ENCODE measurements around the gene TBC1D21.

TBC1D21 gene

DNA sequence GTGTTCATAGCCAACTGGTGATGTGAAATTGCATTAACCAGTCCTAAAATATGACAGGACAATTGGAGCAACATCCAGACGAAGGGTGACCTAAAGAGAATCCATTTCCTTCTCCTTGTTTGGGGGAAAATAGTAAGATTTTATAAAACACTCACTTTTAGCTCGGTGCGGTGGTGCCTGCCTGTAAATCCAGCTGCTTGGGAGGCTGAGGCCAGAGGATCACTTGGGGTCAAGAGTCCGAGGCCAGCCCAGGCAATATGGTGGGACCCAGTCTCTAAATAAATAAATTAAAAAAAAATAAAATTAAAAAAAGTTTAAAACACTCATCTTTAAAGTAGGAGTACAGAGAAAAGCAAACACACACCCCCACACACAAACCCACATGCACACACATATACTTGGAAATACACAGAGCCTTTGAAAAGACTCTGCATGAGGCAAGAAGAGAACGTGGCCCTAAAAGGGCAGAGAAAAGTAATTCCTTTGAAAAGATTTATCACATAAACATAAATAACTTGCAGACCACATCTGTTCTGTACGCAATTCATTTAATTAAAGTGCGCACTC lies 38.7 kb downstream of the TBC1D21 start:
- Histone ChIP-seq H3K27me3 (ENCODE audit: insufficient read depth, low read length) (peaks cover 5% of the 10 kb centered on the region), H3K9me3 (ENCODE audit: low read length) (no peaks in the 10 kb centered on the region), H2AFZ (ENCODE audit: low read depth, low read length) (no peak overlapping the region), H3K4me3 (ENCODE audit: low read length) (no peak overlapping the region), H3K4me1 (ENCODE audit: insufficient read depth, low read length) (peaks cover 9% of the 10 kb centered on the region), H3K36me3 (ENCODE audit: insufficient read depth, low read length) (no peaks in the 10 kb centered on the region)

DNA sequence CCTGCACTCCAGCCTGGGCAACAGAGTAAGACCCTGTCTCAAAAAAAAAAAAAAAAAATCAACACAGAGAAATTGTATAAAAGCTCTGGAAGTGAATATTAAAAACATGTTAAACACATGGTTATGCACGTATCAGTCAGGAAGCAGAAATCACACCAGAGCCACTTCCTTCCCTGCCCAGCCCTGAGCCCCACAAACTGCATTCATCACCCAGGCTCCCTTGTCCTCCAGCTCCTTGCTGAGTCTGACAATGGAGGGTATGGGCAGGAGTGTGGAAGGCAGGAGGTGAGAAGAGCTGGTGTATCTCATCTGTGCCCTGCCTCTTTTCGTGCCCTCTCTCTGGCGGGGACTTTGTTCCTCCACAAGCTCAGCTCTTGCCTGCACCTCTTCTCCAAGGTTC lies 40.8 kb downstream of the TBC1D21 start:
- peaks cover 6% of the 10 kb centered on the region for H3K9me3 ChIP-seq (ENCODE audit: low read length)
- H3K27me3 ChIP-seq (ENCODE audit: insufficient read depth, low read length), result peaks cover 5% of the 10 kb centered on the region
- H3K36me3 ChIP-seq (ENCODE audit: insufficient read depth, low read length), result no peaks in the 10 kb centered on the region
- H3K4me1 ChIP-seq (ENCODE audit: insufficient read depth, low read length), result peaks cover 9% of the 10 kb centered on the region
- no peak overlapping the region for H2AFZ ChIP-seq (ENCODE audit: low read depth, low read length)
- H3K4me3 ChIP-seq (ENCODE audit: low read length), result no peak overlapping the region

DNA sequence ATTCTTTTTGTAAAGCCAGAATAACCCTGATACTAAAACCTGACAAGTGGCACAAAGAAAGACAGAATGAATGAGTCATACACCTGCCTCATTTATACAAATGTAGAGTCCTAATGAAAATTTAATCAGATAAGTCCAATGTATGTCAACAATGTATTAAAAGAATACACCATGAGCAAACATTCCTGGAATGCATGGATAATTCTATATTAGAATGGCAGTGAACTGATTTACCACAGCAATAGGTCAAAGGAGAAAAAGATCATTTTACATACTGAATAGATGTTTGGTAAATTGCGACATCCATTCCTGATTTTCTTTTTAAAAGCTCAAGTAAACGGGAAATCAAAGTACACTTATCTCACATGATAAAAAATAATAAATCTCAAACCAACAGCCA lies 41.7 kb downstream of the TBC1D21 start:
- no peak overlapping the region for H2AFZ ChIP-seq (ENCODE audit: low read depth, low read length)
- H3K36me3 ChIP-seq (ENCODE audit: insufficient read depth, low read length), result no peaks in the 10 kb centered on the region
- H3K27me3 ChIP-seq (ENCODE audit: insufficient read depth, low read length), result peaks cover 5% of the 10 kb centered on the region
- peaks cover 9% of the 10 kb centered on the region for H3K9me3 ChIP-seq (ENCODE audit: low read length)
- peaks cover 9% of the 10 kb centered on the region for H3K4me1 ChIP-seq (ENCODE audit: insufficient read depth, low read length)
- no peak overlapping the region for H3K4me3 ChIP-seq (ENCODE audit: low read length)

DNA sequence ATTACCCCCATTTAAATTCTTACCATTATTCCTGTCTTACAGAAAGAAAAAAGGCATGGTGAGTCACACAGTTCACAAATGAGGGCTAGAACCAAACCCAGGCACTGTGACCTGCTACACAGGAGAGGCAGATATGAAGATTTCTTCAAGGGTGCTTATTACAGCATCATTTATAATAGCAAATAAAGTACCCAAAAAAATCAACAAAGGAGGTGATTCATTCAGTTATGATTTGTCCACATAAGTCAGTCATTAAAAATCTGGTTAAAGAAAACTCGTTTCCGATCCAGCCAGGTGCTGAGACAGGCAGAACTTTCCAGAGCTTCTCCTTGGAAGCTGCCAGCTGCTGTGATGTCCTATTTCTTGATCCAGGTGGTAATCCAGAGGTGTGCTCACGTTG lies 45.4 kb downstream of the TBC1D21 start:
- peaks cover 9% of the 10 kb centered on the region for H3K9me3 ChIP-seq (ENCODE audit: low read length)
- peaks cover 27% of the 10 kb centered on the region for H3K4me1 ChIP-seq (ENCODE audit: insufficient read depth, low read length)
- H3K36me3 ChIP-seq (ENCODE audit: insufficient read depth, low read length), result no peaks in the 10 kb centered on the region
- no peak overlapping the region for H3K4me3 ChIP-seq (ENCODE audit: low read length)
- no peak overlapping the region for H2AFZ ChIP-seq (ENCODE audit: low read depth, low read length)
- no peaks in the 10 kb centered on the region for H3K27me3 ChIP-seq (ENCODE audit: insufficient read depth, low read length)

DNA sequence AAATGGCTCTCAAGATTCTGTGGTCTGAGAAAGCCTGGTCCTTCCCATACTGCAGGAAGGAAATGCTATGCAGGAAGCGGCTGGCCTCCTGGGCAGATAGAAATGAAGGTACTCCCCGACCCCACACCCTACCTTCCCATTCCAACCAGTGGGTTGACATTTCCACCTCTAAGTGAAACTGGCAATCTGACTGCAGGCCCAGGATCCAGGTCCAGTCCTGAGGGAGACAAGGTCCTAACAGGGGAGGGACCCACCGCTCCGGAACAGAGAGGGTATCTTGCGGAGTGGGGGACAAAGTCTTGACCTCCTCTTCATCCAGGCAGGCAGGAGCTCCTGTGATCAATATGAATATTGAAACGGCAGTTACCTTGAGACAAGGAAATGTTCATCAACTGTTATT lies 46.3 kb downstream of the TBC1D21 start:
- Histone ChIP-seq H3K4me3 (ENCODE audit: low read length) (no peak overlapping the region), H2AFZ (ENCODE audit: low read depth, low read length) (no peak overlapping the region), H3K36me3 (ENCODE audit: insufficient read depth, low read length) (no peaks in the 10 kb centered on the region), H3K4me1 (ENCODE audit: insufficient read depth, low read length) (peaks cover 36% of the 10 kb centered on the region), H3K9me3 (ENCODE audit: low read length) (peaks cover 9% of the 10 kb centered on the region), H3K27me3 (ENCODE audit: insufficient read depth, low read length) (no peaks in the 10 kb centered on the region)

DNA sequence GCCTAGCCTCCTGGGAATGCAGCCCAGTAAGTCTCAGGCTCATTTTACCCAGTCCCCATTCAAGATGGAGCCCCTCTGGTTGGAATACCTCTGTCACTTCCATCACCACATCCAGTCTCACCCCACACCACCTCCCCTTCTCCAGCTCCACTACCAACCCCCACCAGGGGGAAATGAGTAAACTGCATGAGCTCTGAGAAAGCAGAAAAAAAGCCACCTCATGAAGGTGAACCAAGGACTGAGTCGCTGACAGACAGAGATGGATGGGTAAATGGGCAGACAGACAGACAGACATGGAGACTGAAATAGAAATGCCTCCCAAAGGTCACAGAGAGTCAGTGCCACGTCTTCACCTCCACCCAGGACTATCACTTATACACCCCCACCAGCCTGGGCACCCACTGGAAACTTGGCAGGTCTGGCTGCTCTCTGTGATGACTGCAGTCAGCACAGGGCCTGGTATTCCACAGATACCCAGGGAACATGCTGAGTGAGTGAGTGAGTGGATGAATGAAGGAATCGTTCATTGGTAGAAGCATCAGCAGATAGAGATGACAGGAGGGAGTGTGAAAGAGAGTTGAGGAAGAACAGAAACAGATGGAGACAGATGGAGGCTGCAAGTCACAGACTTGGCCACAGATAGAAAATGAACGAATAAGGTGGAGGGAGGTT lies 48.0 kb downstream of the TBC1D21 start:
- H3K4me1 ChIP-seq (ENCODE audit: insufficient read depth, low read length), result peaks cover 44% of the 10 kb centered on the region
- no peaks in the 10 kb centered on the region for H3K27me3 ChIP-seq (ENCODE audit: insufficient read depth, low read length)
- H3K36me3 ChIP-seq (ENCODE audit: insufficient read depth, low read length), result no peaks in the 10 kb centered on the region
- H2AFZ ChIP-seq (ENCODE audit: low read depth, low read length), result no peak overlapping the region
- peaks cover 9% of the 10 kb centered on the region for H3K9me3 ChIP-seq (ENCODE audit: low read length)
- no peak overlapping the region for H3K4me3 ChIP-seq (ENCODE audit: low read length)

DNA sequence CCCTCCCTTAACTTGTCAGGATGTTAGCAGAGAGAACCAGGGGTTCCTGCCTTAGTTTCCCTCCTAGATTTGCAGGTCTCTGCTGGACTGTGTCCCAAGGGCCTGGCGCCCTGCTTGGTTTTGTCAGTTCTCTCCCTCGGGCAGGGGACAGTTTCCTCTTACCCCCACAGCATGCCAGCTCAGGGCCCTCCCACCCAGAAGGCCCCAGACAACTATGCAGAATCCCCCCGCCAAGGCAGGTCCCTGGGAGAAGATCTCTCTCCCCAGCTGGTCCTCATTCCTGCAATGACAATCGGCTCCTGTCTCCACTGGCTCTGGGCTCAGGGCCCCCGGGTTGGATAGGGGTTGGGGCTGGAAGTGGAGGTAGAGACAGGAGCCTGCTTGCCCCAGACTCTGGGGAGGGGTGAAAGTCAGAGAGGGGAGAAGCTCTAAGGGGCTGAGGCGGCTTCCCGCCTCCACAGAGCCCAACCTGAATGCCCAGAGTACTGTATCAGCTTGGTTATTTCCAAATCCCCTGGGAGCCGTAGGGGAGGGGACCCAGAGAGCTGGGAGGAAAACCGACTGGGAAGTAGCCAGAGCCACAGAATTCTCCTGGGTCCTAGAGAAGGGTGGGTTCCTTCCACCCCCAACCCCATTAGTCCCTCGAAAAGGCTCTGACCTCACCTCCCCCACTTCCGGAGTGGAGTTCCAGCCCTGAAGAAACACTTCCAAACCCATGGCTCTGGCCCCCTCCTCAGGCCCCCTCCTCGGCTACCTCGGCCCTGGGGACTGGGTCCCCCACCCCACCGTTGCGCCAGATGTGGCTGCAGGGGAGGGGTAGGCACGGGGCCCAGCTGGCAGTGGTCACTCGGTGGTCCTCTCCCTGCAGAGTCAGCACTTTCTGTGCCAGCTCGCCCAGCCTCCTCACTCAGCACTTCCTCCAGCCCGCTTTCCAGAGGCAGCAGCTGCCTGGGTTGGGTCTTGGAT lies 49.1 kb downstream of the TBC1D21 start:
- H3K4me1 ChIP-seq (ENCODE audit: insufficient read depth, low read length), result peaks cover 44% of the 10 kb centered on the region
- no peaks in the 10 kb centered on the region for H3K36me3 ChIP-seq (ENCODE audit: insufficient read depth, low read length)
- peak overlapping the region; percentile 64 for H2AFZ ChIP-seq (ENCODE audit: low read depth, low read length)
- H3K9me3 ChIP-seq (ENCODE audit: low read length), result peaks cover 9% of the 10 kb centered on the region
- no peak overlapping the region for H3K4me3 ChIP-seq (ENCODE audit: low read length)
- H3K27me3 ChIP-seq (ENCODE audit: insufficient read depth, low read length), result no peaks in the 10 kb centered on the region

DNA sequence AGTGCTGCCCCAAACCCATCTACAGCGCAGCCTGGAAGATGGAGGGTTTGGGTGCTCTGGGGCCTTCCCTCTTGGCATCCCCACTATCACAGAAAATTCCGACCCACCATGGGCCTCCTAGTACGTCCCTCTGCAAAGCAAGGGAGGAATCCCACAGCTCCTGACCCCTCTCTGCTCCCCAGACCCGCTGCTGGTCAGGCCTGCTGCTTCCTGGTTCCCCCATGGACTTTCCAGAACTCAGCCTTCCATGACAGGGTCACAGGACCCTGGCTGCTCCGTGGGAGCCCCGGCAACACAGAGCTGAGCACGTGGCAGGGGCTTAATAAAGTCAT lies 49.8 kb downstream of the TBC1D21 start:
- no peak overlapping the region for H3K4me3 ChIP-seq (ENCODE audit: low read length)
- H3K36me3 ChIP-seq (ENCODE audit: insufficient read depth, low read length), result no peaks in the 10 kb centered on the region
- H3K4me1 ChIP-seq (ENCODE audit: insufficient read depth, low read length), result peaks cover 47% of the 10 kb centered on the region

DNA sequence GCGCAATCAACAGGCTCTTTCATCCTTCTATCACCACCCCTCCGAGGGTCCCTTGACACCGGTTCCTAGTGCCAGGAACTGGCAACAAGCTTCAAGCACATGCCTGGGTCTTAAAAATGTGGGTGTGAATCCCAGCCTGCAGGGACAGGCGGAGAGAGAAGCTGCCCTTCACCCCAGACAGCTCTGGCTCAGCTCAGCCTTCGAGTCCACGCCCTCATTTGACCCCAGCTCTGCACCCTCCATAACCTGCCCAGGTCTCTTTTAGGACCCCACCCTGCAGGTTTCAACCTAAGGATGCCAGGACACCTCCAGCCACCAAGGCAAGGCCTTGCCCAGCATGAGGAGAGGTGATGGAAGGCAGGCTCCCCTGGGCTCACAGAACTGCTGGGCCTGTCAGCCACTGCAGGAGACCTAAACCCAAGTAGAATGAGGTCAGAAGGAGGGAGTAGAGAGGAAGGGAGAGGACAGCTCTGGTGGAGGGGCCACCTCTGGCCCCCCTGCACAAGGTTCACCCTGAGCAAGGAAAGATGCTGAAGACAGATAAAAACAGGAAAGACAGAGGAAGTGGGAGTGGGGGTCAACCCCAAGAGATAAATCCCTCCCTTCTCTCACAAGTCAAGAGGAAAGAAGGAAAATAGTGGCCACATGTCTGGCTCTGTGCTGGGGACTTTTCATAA lies 50.3 kb downstream of the TBC1D21 start:
- H3K4me1 ChIP-seq (ENCODE audit: insufficient read depth, low read length), result peaks cover 52% of the 10 kb centered on the region
- H3K27me3 ChIP-seq (ENCODE audit: insufficient read depth, low read length), result no peaks in the 10 kb centered on the region
- no peak overlapping the region for H3K4me3 ChIP-seq (ENCODE audit: low read length)
- no peak overlapping the region for H2AFZ ChIP-seq (ENCODE audit: low read depth, low read length)
- no peaks in the 10 kb centered on the region for H3K36me3 ChIP-seq (ENCODE audit: insufficient read depth, low read length)
- H3K9me3 ChIP-seq (ENCODE audit: low read length), result peaks cover 4% of the 10 kb centered on the region

More for the DNA sequence above, 49.8 kb downstream of the TBC1D21 start:
- no peaks in the 10 kb centered on the region for H3K27me3 ChIP-seq (ENCODE audit: insufficient read depth, low read length)
- H2AFZ ChIP-seq (ENCODE audit: low read depth, low read length), result no peak overlapping the region
- H3K9me3 ChIP-seq (ENCODE audit: low read length), result peaks cover 6% of the 10 kb centered on the region

DNA sequence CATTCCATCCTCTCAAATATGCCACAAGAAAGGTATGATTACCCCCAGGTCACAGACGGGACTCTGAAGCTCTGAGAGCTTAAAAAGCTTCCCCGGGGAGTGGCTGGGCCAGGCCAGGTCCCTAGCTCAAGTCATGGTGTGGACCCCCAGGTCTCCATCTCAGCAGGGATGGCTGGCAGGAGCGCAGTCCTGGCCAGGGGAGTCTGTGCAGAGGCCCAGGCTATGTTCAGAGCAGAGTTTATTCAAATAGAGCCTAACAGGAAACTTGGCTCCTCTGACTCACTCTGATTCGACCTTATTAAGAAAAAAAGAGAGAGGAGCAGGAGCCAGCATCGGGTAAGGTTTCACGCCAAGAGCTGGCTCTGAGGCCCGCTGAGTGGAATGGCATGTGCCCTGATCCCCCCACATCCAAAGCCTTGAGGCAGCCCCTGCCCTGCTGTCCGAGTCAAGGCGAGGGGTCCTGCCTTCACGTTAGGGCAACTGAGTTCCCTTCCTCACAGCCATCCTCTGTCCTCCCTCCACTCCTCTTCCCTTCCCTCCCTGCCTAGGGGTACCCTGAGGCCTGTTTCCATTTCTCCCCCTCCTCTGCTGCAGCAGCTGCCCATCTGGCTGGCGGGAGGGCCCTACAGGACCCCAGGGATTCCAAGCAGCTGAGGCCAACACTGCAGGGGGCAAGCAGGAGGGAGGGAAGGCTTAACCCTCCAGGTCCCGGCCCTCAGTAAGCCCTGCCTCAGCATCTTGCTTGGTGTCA lies 51.0 kb downstream of the TBC1D21 start:
- Histone ChIP-seq H3K36me3 (ENCODE audit: insufficient read depth, low read length) (no peaks in the 10 kb centered on the region), H3K4me3 (ENCODE audit: low read length) (no peak overlapping the region), H3K9me3 (ENCODE audit: low read length) (peaks cover 4% of the 10 kb centered on the region), H3K4me1 (ENCODE audit: insufficient read depth, low read length) (peaks cover 59% of the 10 kb centered on the region), H3K27me3 (ENCODE audit: insufficient read depth, low read length) (no peaks in the 10 kb centered on the region), H2AFZ (ENCODE audit: low read depth, low read length) (no peak overlapping the region)

DNA sequence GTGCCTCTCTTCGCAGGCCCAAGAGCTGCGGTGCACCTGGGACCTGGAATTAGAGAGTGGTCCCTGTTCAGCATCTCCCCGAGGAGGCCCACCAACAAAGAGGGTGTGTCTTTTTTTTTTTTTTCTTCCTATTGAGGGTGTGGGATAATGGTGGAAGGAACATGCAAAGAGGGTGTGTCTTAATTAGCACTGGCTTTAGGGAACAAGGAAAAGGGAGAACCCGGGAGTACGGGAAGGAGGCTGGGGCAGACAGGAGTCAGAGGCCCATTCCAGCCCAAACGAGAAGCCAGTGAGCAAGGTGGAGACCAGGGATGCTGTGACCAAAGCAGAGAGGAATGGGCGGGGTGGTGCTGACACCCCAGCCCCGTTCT lies 52.5 kb downstream of the TBC1D21 start:
- no peaks in the 10 kb centered on the region for H3K9me3 ChIP-seq (ENCODE audit: low read length)
- no peaks in the 10 kb centered on the region for H3K36me3 ChIP-seq (ENCODE audit: insufficient read depth, low read length)
- peaks cover 59% of the 10 kb centered on the region for H3K4me1 ChIP-seq (ENCODE audit: insufficient read depth, low read length)
- no peak overlapping the region for H2AFZ ChIP-seq (ENCODE audit: low read depth, low read length)
- peak overlapping the region; percentile 62 for H3K4me3 ChIP-seq (ENCODE audit: low read length)
- H3K27me3 ChIP-seq (ENCODE audit: insufficient read depth, low read length), result no peaks in the 10 kb centered on the region

DNA sequence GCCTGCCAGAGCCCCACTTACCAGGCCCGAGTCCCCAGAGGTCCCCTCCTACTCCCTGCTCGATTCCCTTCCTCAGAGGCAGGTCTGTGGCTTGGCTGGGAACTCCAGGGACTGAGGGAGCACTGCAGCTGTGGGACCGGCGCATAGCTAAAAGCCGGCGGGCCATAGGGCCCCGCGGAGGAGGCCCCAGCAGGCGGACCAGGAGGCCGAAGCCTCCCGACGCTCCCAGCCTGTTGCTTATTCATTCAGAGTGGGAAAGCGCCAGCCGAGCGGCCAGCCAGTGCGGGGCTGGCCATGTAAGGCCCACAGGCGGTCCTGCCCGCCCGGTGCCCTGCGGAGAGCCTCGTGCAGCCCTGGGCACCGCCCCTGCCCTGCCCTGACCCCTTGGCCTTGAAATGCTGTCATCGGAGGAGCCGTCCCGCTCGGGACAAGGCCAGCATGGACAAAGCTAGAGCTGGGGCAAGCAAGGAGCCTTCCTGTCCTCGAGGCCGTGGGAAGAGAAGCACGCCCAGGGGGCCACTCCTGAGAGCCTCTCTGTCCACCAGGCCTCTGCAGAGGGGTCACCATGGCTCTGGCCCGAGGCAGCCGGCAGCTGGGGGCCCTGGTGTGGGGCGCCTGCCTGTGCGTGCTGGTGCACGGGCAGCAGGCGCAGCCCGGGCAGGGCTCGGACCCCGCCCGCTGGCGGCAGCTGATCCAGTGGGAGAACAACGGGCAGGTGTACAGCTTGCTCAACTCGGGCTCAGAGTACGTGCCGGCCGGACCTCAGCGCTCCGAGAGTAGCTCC lies 53.0 kb downstream of the TBC1D21 start, which contains the start of gene LOXL1:
Gene LOXL1, plus strand, starts transcription at position 244 of the 784 bp plus-strand sequence. Its CDS starts 322 bp downstream, at position 566.
- peak within 1 kb of the TSS; percentile 65 for H2AFZ ChIP-seq (ENCODE audit: low read depth, low read length)
- H3K4me3 ChIP-seq (ENCODE audit: low read length), result peak within 1 kb of the TSS; percentile 62
- no peaks in the 10 kb centered on the region for H3K9me3 ChIP-seq (ENCODE audit: low read length)
- H3K4me1 ChIP-seq (ENCODE audit: insufficient read depth, low read length), result peaks cover 59% of the 10 kb centered on the region
- no peaks in the 10 kb centered on the region for H3K27me3 ChIP-seq (ENCODE audit: insufficient read depth, low read length)
- no peaks in the 10 kb centered on the region for H3K36me3 ChIP-seq (ENCODE audit: insufficient read depth, low read length)

Measured in neuron (in vitro differentiated cells).